Endothelial cell of umbilical vein (primary cell): Measurements from ENCODE around the gene CHRNA5. TPM values are rescaled to one million over a fixed set of nuclear protein-coding genes. Genes with fewer than 3 reads are reported as not detected.

Experiments used
- BruUV-seq: library from RNA; stranded (reverse); fragments of 400-500 nt; replicated peaks from 2 replicates; lab custom pipeline; 2021; lab: Mats Ljungman, UMichigan
- CTCF ChIA-PET: fragments of 300-600, 350-600 bp; sonication (Branson Sonifier 250); formaldehyde crosslinking; loops from one replicate; lab custom pipeline; 2021; ENCODE audit warnings: antibody characterized with exemption, inconsistent platforms; lab: Charles Lee
- POLR2A ChIA-PET: fragments of 300-600, 350-600 bp; sonication (Branson Sonifier 250); formaldehyde crosslinking; loops from one replicate; lab custom pipeline; 2021; ENCODE audit warnings: antibody characterized with exemption, inconsistent platforms; lab: Charles Lee
- DNase-seq: peaks from one replicate; pipeline ENCODE4 v3.0.0-alpha.2; 2011; ENCODE audit warnings: low read depth, low spot score
- FAIRE-seq: peaks from 2 replicates; lab custom pipeline; 2011; peaks lifted over from hg19 to GRCh38; lab: Jason Lieb, UNC
- H2AFZ ChIP-seq: 2 replicates; pipeline ENCODE4 v1.6.0; 2012; ENCODE audit warnings: low read depth, low read length, control low read depth, inconsistent platforms
- H3K27ac ChIP-seq: 2 replicates; pipeline ENCODE4 v1.5.1; 2011; ENCODE audit warnings: low read depth, mild to moderate bottlenecking, control low read depth, low read length, moderate library complexity; ENCODE audit not compliant: insufficient read depth
- H3K27me3 ChIP-seq, 2 experiments: 2 replicates each; pipeline versions ENCODE4 v1.6.0 to v1.6.1; 2011; ENCODE audit warnings: low read length in 2 of 2, mixed read lengths in 1 of 2; ENCODE audit not compliant: control insufficient read depth in 2 of 2, insufficient read depth in 2 of 2
- H3K36me3 ChIP-seq, 2 experiments: 2 replicates in 1 of 2; 3 replicates in 1 of 2; pipeline ENCODE4 v1.5.1; 2011; ENCODE audit warnings: low read length in 2 of 2, mild to moderate bottlenecking in 1 of 2, moderate library complexity in 1 of 2; ENCODE audit not compliant: control insufficient read depth in 2 of 2, insufficient read depth in 2 of 2; ENCODE audit errors: extremely low read depth in 1 of 2
- H3K4me1 ChIP-seq: 3 replicates; pipeline ENCODE4 v1.5.1; 2011; ENCODE audit warnings: mild to moderate bottlenecking, low read length; ENCODE audit not compliant: control insufficient read depth, insufficient read depth; ENCODE audit errors: extremely low read depth
- H3K4me2 ChIP-seq: 2 replicates; pipeline ENCODE4 v1.6.1; 2011; ENCODE audit warnings: low read length, control low read depth, mixed read lengths; ENCODE audit not compliant: insufficient read depth
- H3K4me3 ChIP-seq, 3 experiments: fragments of 200-600 bp in 1 of 3; sonication (generic), shearing (Covaris generic) in 1 of 3; replicated peaks in 1 of 3; 2 replicates each; pipeline ENCODE4 v1.5.1; 2011 to 2016; ENCODE audit warnings: control low read depth in 3 of 3, low read length in 3 of 3, mild to moderate bottlenecking in 2 of 3, inconsistent platforms in 1 of 3, low read depth in 1 of 3, moderate library complexity in 1 of 3; ENCODE audit not compliant: insufficient read depth in 1 of 3
- H3K79me2 ChIP-seq: 2 replicates; pipeline ENCODE4 v1.6.0; 2012; ENCODE audit warnings: low read length, inconsistent platforms; ENCODE audit not compliant: control insufficient read depth, insufficient read depth
- H3K9ac ChIP-seq: replicated peaks from 2 replicates; pipeline ENCODE3; 2011; ENCODE audit warnings: low read length, control low read depth; ENCODE audit not compliant: insufficient read depth; ENCODE audit errors: extremely low read depth
- H3K9me1 ChIP-seq: replicated peaks from 3 replicates; pipeline ENCODE4 v1.6.0; 2011; ENCODE audit warnings: mild to moderate bottlenecking, low read length; ENCODE audit not compliant: control insufficient read depth, insufficient read depth; ENCODE audit errors: extremely low read depth
- H3K9me3 ChIP-seq: replicated peaks from 2 replicates; pipeline ENCODE4 v1.5.1; 2012; ENCODE audit warnings: low read length, inconsistent platforms; ENCODE audit not compliant: control insufficient read depth, insufficient read depth
- H4K20me1 ChIP-seq: replicated peaks from 2 replicates; pipeline ENCODE3; 2011; ENCODE audit warnings: mild to moderate bottlenecking, low read length; ENCODE audit not compliant: control insufficient read depth, insufficient read depth; ENCODE audit errors: extremely low read depth
- CTCF ChIP-seq, 2 donors: IDR thresholded peaks; 1 replicate in 1 of 2; 2 replicates in 1 of 2; pipeline ENCODE4 v1.5.1; 2011; ENCODE audit warnings: low read length in 2 of 2, mild to moderate bottlenecking in 2 of 2, moderate library complexity in 2 of 2, control low read depth in 1 of 2, inconsistent platforms in 1 of 2, low read depth in 1 of 2; ENCODE audit not compliant: insufficient read depth in 1 of 2; ENCODE audit errors: extremely low read depth in 1 of 2
- EZH2 ChIP-seq: IDR thresholded peaks from 2 replicates; pipeline ENCODE4 v1.6.1; 2012; ENCODE audit warnings: borderline replicate concordance, low read depth, mild to moderate bottlenecking, moderate library complexity, low read length, inconsistent platforms; ENCODE audit not compliant: severe bottlenecking
- FOS ChIP-seq: IDR thresholded peaks from 2 replicates; pipeline ENCODE4 v1.6.1; 2011; ENCODE audit warnings: mild to moderate bottlenecking, low read length, moderate library complexity, borderline replicate concordance; ENCODE audit not compliant: insufficient read depth
- GATA2 ChIP-seq: IDR thresholded peaks from 2 replicates; pipeline ENCODE4 v1.7.0; 2011; ENCODE audit warnings: low read depth, mild to moderate bottlenecking, moderate library complexity, mixed read lengths, low read length; ENCODE audit not compliant: insufficient read length, insufficient read depth
- JUN ChIP-seq: IDR thresholded peaks from 2 replicates; pipeline ENCODE4 v1.6.1; 2011; ENCODE audit warnings: borderline replicate concordance, low read depth; ENCODE audit not compliant: insufficient read length, insufficient read depth
- MYC ChIP-seq: IDR thresholded peaks from one replicate; pipeline ENCODE4 v1.6.1; 2011; ENCODE audit warnings: mild to moderate bottlenecking, low read depth, low read length
- POLR2A ChIP-seq: IDR thresholded peaks from 2 replicates; pipeline ENCODE4 v1.6.1; 2012; ENCODE audit warnings: low read depth, mild to moderate bottlenecking, control low read depth, low read length
- POLR2AphosphoS5 ChIP-seq: IDR thresholded peaks from 2 replicates; pipeline ENCODE4 v1.6.1; 2012; ENCODE audit warnings: low read depth, mild to moderate bottlenecking, control low read depth, low read length, moderate library complexity; ENCODE audit not compliant: insufficient read depth
- dilution Hi-C: fragments of 300-500 bp; cut with MboI; formaldehyde crosslinking; loops from one replicate; pipeline ENCODE4 v1.15.0; 2019; ENCODE audit warnings: low sequenced_read_pairs; ENCODE audit not compliant: extremely low pct_ligation_motif_present
- intact Hi-C: fragments of 100-400 bp; cut with micrococcal nuclease; formaldehyde crosslinking; loops from one replicate; pipeline ENCODE4 v1.10.0; 2022
- polyA plus RNA-seq, 4 experiments: library from polyadenylated mRNA; depleted of rRNA in 3 of 4; stranded (reverse) in 3 of 4; unstranded in 1 of 4; fragments of >200 nt; gene quantifications; 2 replicates each; pipeline versions ENCODE4 v1.2.1 to v1.2.3, GENCODE V29; 2011 to 2012; ENCODE audit warnings: missing spikeins in 1 of 4
- total RNA-seq: library from RNA; stranded (reverse); gene quantifications from 2 replicates; pipeline ENCODE4 v1.2.3, GENCODE V29; 2021
- TF ChIP-seq, protein P1 (sequence below): IDR thresholded peaks from 2 replicates; pipeline ENCODE4 v1.6.1; 2011; ENCODE audit not compliant: insufficient read depth, insufficient read length

CHRNA5 gene
- total and polyA plus RNA-seq, 2 donors (not counting 3 experiments of a cell fraction or from before 2014, with no cell fraction given), result 6.4 to 12.7 TPM

DNA sequence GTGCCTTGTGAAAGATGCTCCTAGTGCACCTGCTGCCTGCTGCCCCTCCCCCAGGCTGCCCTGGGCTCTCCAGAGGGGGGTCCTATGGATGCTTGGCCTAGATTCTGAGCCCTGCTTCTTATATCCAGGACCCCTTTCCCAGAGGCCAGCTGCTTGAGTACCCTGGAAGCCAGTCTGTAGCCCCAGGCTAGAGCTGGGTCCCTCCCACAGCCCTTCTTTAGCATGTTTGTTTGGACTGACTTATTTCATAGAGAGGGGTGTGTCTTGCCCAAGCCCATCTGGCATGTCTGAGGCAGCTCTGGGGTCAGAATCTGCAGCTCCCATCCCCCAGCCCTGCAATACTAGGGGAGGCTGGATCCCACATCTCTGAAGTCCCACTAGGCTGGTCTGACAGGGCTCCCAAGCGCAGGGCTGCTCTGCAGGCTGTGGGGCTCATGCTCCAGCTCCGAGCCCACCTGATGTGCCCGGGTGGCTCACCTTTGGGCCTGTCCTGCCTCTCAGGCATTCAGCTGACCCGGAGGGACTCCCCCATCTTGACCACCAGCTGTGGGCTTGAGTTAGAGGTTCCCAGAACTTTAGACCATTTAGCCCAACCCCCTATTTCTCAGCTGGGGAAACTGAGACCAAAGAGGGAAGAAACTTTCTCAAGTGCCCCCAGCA lies 72.6 kb downstream of the CHRNA5 start:
- Histone ChIP-seq H4K20me1 (no peaks in the 10 kb centered on the region), H3K36me3 (no peaks in the 10 kb centered on the region), H3K9me3 (no peaks in the 10 kb centered on the region), H3K9me1 (no peaks in the 10 kb centered on the region), H3K4me3 (no peak overlapping the region), H3K79me2 (no peaks in the 10 kb centered on the region), H3K4me2 (no peak overlapping the region), H3K27ac (no peak overlapping the region), H3K9ac (no peak overlapping the region), H3K27me3 (peaks cover 5 to 6% of the 10 kb centered on the region in 2 experiments), H3K4me1 (peaks cover 2% of the 10 kb centered on the region), H2AFZ (no peak overlapping the region)
- POLR2A ChIA-PET, result no interaction called here
- dilution Hi-C loops (no loop called here), intact Hi-C loops (loop anchor here (1.0 kb wide), 2 partner anchors 71 to 113 kb away; no protein-coding TSS in a partner anchor)
- CTCF ChIA-PET, result interaction anchor here (0.7 to 3.1 kb wide), 13 partner anchors 8 to 198 kb away, joined by 3 to 29 read pairs (median 6); partner anchors contain the start of gene CHRNA3
- FAIRE-seq (no peak), DNase-seq (no peak)
- no TSS peak for BruUV-seq
- no peak for TF ChIP-seq GATA2
- TF ChIP-seq, protein P1, sequence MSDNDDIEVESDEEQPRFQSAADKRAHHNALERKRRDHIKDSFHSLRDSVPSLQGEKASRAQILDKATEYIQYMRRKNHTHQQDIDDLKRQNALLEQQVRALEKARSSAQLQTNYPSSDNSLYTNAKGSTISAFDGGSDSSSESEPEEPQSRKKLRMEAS, result no peak
- TF ChIP-seq EZH2, result no peak
- TF ChIP-seq JUN, result no peak
- no peak for TF ChIP-seq MYC
- TF ChIP-seq FOS, result no peak
- no peak for TF ChIP-seq POLR2A
- no peak for TF ChIP-seq POLR2AphosphoS5
- no peak for TF ChIP-seq CTCF (IDR thresholded peaks at IDR 0.05; ENCODE audit: extremely low read depth in 1 of 2, insufficient read depth in 1 of 2, low read depth in 1 of 2, low read length in 2 of 2)
